Spleen (tissue), 13 donors: ENCODE measurements around the gene NUSAP1. TPM values are rescaled to one million over a fixed set of nuclear protein-coding genes. Genes with fewer than 3 reads are reported as not detected.
A peak's percentile ranks its signal among the peaks of the same experiment; 100 is the strongest.
"Not testable (repeated sequence)": the region's sequence is repeated elsewhere in the genome, so short reads cannot be mapped to it uniquely, and the experiment has no call there.

Source experiments
- DNase-seq: peaks from one replicate; pipeline ENCODE4 v3.0.0-alpha.2; 2020
- H3K27ac ChIP-seq, 8 donors: fragments of 200-600 bp; sonication (generic) in 7 of 8; 1 replicate in 4 of 8; 2 replicates in 4 of 8; pipeline versions ENCODE4 v1.5.0 to v1.8.0; 2016 to 2021; ENCODE audit warnings: inconsistent platforms in 4 of 8, mild to moderate bottlenecking in 4 of 8, moderate library complexity in 1 of 8
- H3K27me3 ChIP-seq, 7 donors: fragments of 200-600 bp; sonication (generic) in 6 of 7; replicated peaks in 1 of 7; 1 replicate in 4 of 7; 2 replicates in 3 of 7; pipeline versions ENCODE4 v1.5.0 to v1.8.0; 2016 to 2021; ENCODE audit warnings: inconsistent platforms in 3 of 7, mild to moderate bottlenecking in 1 of 7
- H3K36me3 ChIP-seq, 6 donors: fragments of 200-600 bp; sonication (generic) in 5 of 6; 1 replicate in 4 of 6; 2 replicates in 2 of 6; pipeline versions ENCODE4 v1.5.0 to v1.8.0; 2016 to 2021; ENCODE audit warnings: inconsistent platforms in 2 of 6
- H3K4me1 ChIP-seq, 6 donors: fragments of 200-600 bp; sonication (generic) in 5 of 6; 1 replicate in 3 of 6; 2 replicates in 3 of 6; pipeline versions ENCODE4 v1.5.0 to v1.8.0; 2016 to 2021; ENCODE audit warnings: inconsistent platforms in 3 of 6
- H3K4me3 ChIP-seq, 8 donors: fragments of 200-600 bp; sonication (generic) in 7 of 8; 1 replicate in 4 of 8; 2 replicates in 4 of 8; pipeline versions ENCODE4 v1.5.0 to v1.8.0; 2016 to 2021; ENCODE audit warnings: inconsistent platforms in 4 of 8, mild to moderate bottlenecking in 4 of 8, moderate library complexity in 2 of 8
- H3K9me3 ChIP-seq, 8 donors: fragments of 200-600 bp; sonication (generic) in 7 of 8; 1 replicate in 4 of 8; 2 replicates in 4 of 8; pipeline versions ENCODE4 v1.5.0 to v1.8.0; 2016 to 2021; ENCODE audit warnings: inconsistent platforms in 4 of 8
- CTCF ChIP-seq, 11 experiments: fragments of 200-600 bp in 7 of 11; fragments of 450-650 bp in 4 of 11; sonication (generic) in 4 of 11; IDR thresholded peaks in 8 of 11; conservative IDR thresholded peaks in 3 of 11; 1 replicate in 7 of 11; 2 replicates in 4 of 11; pipeline versions ENCODE4 v1.4.0 to v1.8.0; 2016 to 2021; ENCODE audit warnings: antibody characterized with exemption in 11 of 11, inconsistent platforms in 4 of 11, mild to moderate bottlenecking in 1 of 11
- POLR2A ChIP-seq, 3 donors: fragments of 450-650 bp; IDR thresholded peaks; one replicate each; pipeline ENCODE4 v1.5.1; 2017; ENCODE audit warnings: antibody characterized with exemption in 3 of 3, mild to moderate bottlenecking in 1 of 3
- POLR2AphosphoS5 ChIP-seq, 3 donors: sonication (generic); formaldehyde crosslinking; IDR thresholded peaks; one replicate each; pipeline ENCODE4 v1.5.1; 2017; ENCODE audit warnings: antibody characterized with exemption in 3 of 3
- WGBS, 5 donors: extraction: QIAGEN DNeasy Blood & Tissue Kit in 3 of 5; methylation state at CpG; one replicate each; pipeline versions ENCODE4 v1.1.5 to v1.1.7; 2013 to 2018; 5-methylcytosine and 5-hydroxymethylcytosine counted together
- intact Hi-C: fragments of 100-400 bp; cut with DNase I; formaldehyde crosslinking; loops from one replicate; pipeline ENCODE4 v1.15.0; 2023; ENCODE audit warnings: low total_unique reads
- long read RNA-seq, 2 donors: transcript quantifications; one replicate each; lab custom pipeline, GENCODE V29; 2026
- polyA plus RNA-seq, 3 donors: library from polyadenylated mRNA; stranded (reverse); fragments of 200-250 nt; gene quantifications; one replicate each; pipeline ENCODE4 v1.2.1, GENCODE V29; 2013
- total RNA-seq, 7 donors: library from RNA; depleted of rRNA in 3 of 7; stranded (reverse); fragments of >200 nt in 3 of 7; fragmentation: NEBNext Ultra II Directional in 4 of 7; extraction: Animal tissue kit (Norgen Biotek cat#: 25700) in 4 of 7; gene quantifications; one replicate each; pipeline versions ENCODE4 v1.1.0 to v1.2.1, GENCODE V29; 2016 to 2021
- donor health status: healthy with polysubstance abuse.
- donor health status: DM: no; HTN: no; CAD: no; lungs with moderate emphysema.
- donor health status: DM: no; HTN: no; CAD: no.
- donor health status: Bipolar disorder and iron deficiency.
- donor health status: healthy.
- donor health status: DM: no; HTN: no; CAD: no.
- donor health status: DM: yes; HTN: yes; CAD: no.

NUSAP1 gene
- 10 to 100 TPM in 5 of 7 donors, 1 to 10 TPM in 2; 4.7 to 47.5 (median 18.7) TPM for total RNA-seq
- 10 to 100 TPM in 1 of 3 donors, 1 to 10 TPM in 2; 4.0 to 17.1 (median 6.8) TPM for polyA plus RNA-seq
- long read RNA-seq, donor 1, transcript NUSAP1-202 (11 exons, 2,274 nt), result major isoform, 5 of 14 reads
- long read RNA-seq, donor 1, partial matches to known transcripts, result 0 of 14 reads
- long read RNA-seq, donor 1, other reads (novel, unspliced or antisense), result 0 of 14 reads
- long read RNA-seq, donor 2, transcript NUSAP1-202 (11 exons, 2,274 nt), result major isoform, 5 of 12 reads
- long read RNA-seq, donor 2, partial matches to known transcripts, result 0 of 12 reads
- long read RNA-seq, donor 2, other reads (novel, unspliced or antisense), result 0 of 12 reads

- peak; percentile 99 for DNase-seq
- Histone ChIP-seq H3K27ac (peak within 1 kb of the TSS in 7 of 8 donors; percentile 52 to 88 (median 85)), H3K27me3 (no peaks in the 10 kb centered on the region), H3K4me1 (peaks cover 12 to 49% (median 23%) of the 10 kb centered on the region in 6 donors), H3K36me3 (no peaks in the 10 kb centered on the region), H3K4me3 (peak within 1 kb of the TSS; percentile 70 to 100 (median 96)), H3K9me3 (no peaks in the 10 kb centered on the region)
- 0 to 1% (median 0%) methylated on average over 44 to 64 of the region's 64 CpGs for WGBS, 5 donors
- intact Hi-C loops, result no loop called here
- TF ChIP-seq CTCF (IDR thresholded peaks at IDR 0.05 in 8 of 11, conservative IDR thresholded peaks at IDR 0.05 in 3 of 11), result peak; percentile 2 to 80 (median 62)
- peak in 1 of 3 donors; percentile 72 for TF ChIP-seq POLR2A (IDR thresholded peaks at IDR 0.05)
- peak; percentile 58 to 84 (median 80) for TF ChIP-seq POLR2AphosphoS5 (IDR thresholded peaks at IDR 0.05)
Measured at GRCh38 chr15:41332194-41333025, at the start of gene NUSAP1, which contains the start of gene OIP5. NUSAP1 (plus strand) TSS chr15:41332881; CDS start chr15:41332958, 77 bp downstream. OIP5 (minus strand) TSS chr15:41332591; CDS start chr15:41332561, 30 bp downstream.

GRCh38 chr15:41282980-41283652, 49.6 kb upstream of the NUSAP1 start:
- intact Hi-C loops, DNase-seq, H3K9me3 ChIP-seq, H3K27me3 ChIP-seq: not testable (repeated sequence)
- peak overlapping the region; percentile 75 to 99 (median 88) for H3K4me3 ChIP-seq
- H3K4me1 ChIP-seq, result peaks cover 9 to 46% (median 41%) of the 10 kb centered on the region in 6 donors
- 51 to 65% (median 53%) methylated on average over 19 of the region's 19 CpGs for WGBS, 5 donors
- peaks cover 4 to 61% (median 33%) of the 10 kb centered on the region in 6 donors for H3K36me3 ChIP-seq
- peak overlapping the region; percentile 81 to 96 (median 94) for H3K27ac ChIP-seq

GRCh38 chr15:41283653-41284426, 48.8 kb upstream of the NUSAP1 start:
- TF ChIP-seq POLR2A (IDR thresholded peaks at IDR 0.05) (peak; percentile 33 to 62 (median 35)), CTCF (IDR thresholded peaks at IDR 0.05 in 8 of 11, conservative IDR thresholded peaks at IDR 0.05 in 3 of 11) (peak in 2 of 11 experiments; percentile 9 to 14), POLR2AphosphoS5 (IDR thresholded peaks at IDR 0.05) (peak; percentile 95 to 97 (median 96))
- Histone ChIP-seq H3K9me3 (no peaks in the 10 kb centered on the region), H3K36me3 (peaks cover 7 to 61% (median 37%) of the 10 kb centered on the region in 6 donors), H3K27ac (peak overlapping the region; percentile 81 to 96 (median 94)), H3K4me1 (peaks cover 14 to 53% (median 47%) of the 10 kb centered on the region in 6 donors), H3K27me3 (no peaks in the 10 kb centered on the region), H3K4me3 (peak overlapping the region; percentile 75 to 99 (median 88))
- peak; percentile 98 for DNase-seq
- 0 to 1% (median 0%) methylated on average over 39 to 61 of the region's 61 CpGs for WGBS, 5 donors
- intact Hi-C loops, result no loop called here
